Adrenal gland (tissue), 12 donors: ENCODE data around the gene SOX13. TPM values are rescaled to one million over a fixed set of nuclear protein-coding genes. Genes with fewer than 3 reads are reported as not detected.
A peak's percentile ranks its signal among the peaks of the same experiment; 100 is the strongest.
"Not testable (repeated sequence)": the region's sequence is repeated elsewhere in the genome, so short reads cannot be mapped to it uniquely, and the experiment has no call there.

ENCODE experiments used
- DNase-seq, 7 donors: peaks; one replicate each; pipeline ENCODE4 v3.0.0-alpha.2; 2019 to 2020
- H3K27ac ChIP-seq, 5 donors: fragments of 200-600 bp; sonication (generic) in 4 of 5; 1 replicate in 3 of 5; 2 replicates in 2 of 5; pipeline versions ENCODE4 v1.5.1 to v1.8.0; 2016 to 2020; ENCODE audit warnings: mild to moderate bottlenecking in 1 of 5
- H3K27me3 ChIP-seq: fragments of 200-600 bp; 2 replicates; pipeline ENCODE4 v1.8.0; 2021
- H3K36me3 ChIP-seq, 2 donors: fragments of 200-600 bp; replicated peaks in 1 of 2; 1 replicate in 1 of 2; 2 replicates in 1 of 2; pipeline versions ENCODE4 v1.5.1 to v1.8.0; 2018 to 2022
- H3K4me1 ChIP-seq, 2 donors: fragments of 200-600 bp; replicated peaks in 1 of 2; 1 replicate in 1 of 2; 2 replicates in 1 of 2; pipeline versions ENCODE4 v1.5.1 to v1.8.0; 2018 to 2021
- H3K4me3 ChIP-seq, 4 donors: fragments of 200-600 bp; sonication (generic) in 3 of 4; one replicate each; pipeline ENCODE4 v1.5.1; 2016 to 2018
- H3K9me3 ChIP-seq, 3 donors: fragments of 200-600 bp; sonication (generic) in 1 of 3; replicated peaks in 1 of 3; 1 replicate in 2 of 3; 2 replicates in 1 of 3; pipeline versions ENCODE4 v1.5.1 to v1.8.0; 2016 to 2021
- POLR2A ChIP-seq, 2 donors: fragments of 450-650 bp; IDR thresholded peaks; one replicate each; pipeline ENCODE4 v1.6.1; 2017; ENCODE audit warnings: antibody characterized with exemption in 2 of 2, mild to moderate bottlenecking in 2 of 2, moderate library complexity in 1 of 2
- WGBS, 4 donors: extraction: QIAGEN DNeasy Blood & Tissue Kit in 2 of 4; methylation state at CpG; one replicate each; pipeline versions ENCODE4 v1.1.5 to v1.1.7; 2013 to 2017; 5-methylcytosine and 5-hydroxymethylcytosine counted together
- intact Hi-C, 2 donors: fragments of 100-400 bp; cut with DNase I; formaldehyde crosslinking; loops; one replicate each; pipeline versions ENCODE4 v1.14.1 to v1.15.0; 2022 to 2023
- polyA plus RNA-seq, 3 donors: library from polyadenylated mRNA; stranded (reverse); fragments of 200-250 nt in 2 of 3; fragments of 350-450 nt in 1 of 3; fragmentation: Illumina TruSeq in 1 of 3; extraction: RNeasy Lipid Tissue Mini Kit (QIAGEN cat#74804) in 1 of 3; gene quantifications; one replicate each; pipeline ENCODE4 v1.2.3, GENCODE V29; 2013 to 2014
- total RNA-seq, 9 donors: library from RNA; depleted of rRNA in 4 of 9; stranded (reverse); fragments of >200 nt in 4 of 9; fragments of 120-200 nt in 1 of 9; fragmentation: NEBNext Ultra II Directional in 1 of 9; extraction: Animal tissue kit (Norgen Biotek cat#: 25700) in 1 of 9; gene quantifications; one replicate each; pipeline versions ENCODE4 v1.1.0 to v1.2.4, GENCODE V29; 2013 to 2023
- TF ChIP-seq, protein P1 (sequence below), 6 experiments: fragments of 450-650 bp in 4 of 6; fragments of 200-600 bp in 2 of 6; sonication (generic) in 1 of 6; IDR thresholded peaks; 1 replicate in 5 of 6; 2 replicates in 1 of 6; pipeline versions ENCODE4 v1.5.1 to v1.8.0; 2016 to 2021; ENCODE audit warnings: antibody characterized with exemption in 6 of 6, mild to moderate bottlenecking in 2 of 6, moderate library complexity in 1 of 6
- donor health status: healthy with polysubstance abuse.
- donor health status: Bipolar disorder and iron deficiency.
- donor health status: DM: yes; HTN: yes; CAD: no.
- donor health status: DM: no; HTN: no; CAD: no.
- donor health status: DM: no; HTN: no; CAD: no.
- donor health status: DM: yes; HTN: yes; CAD: no.

Gene SOX13
- total and polyA plus RNA-seq, 12 donors, result 4.2 to 44.5 (median 25.6) TPM

DNA sequence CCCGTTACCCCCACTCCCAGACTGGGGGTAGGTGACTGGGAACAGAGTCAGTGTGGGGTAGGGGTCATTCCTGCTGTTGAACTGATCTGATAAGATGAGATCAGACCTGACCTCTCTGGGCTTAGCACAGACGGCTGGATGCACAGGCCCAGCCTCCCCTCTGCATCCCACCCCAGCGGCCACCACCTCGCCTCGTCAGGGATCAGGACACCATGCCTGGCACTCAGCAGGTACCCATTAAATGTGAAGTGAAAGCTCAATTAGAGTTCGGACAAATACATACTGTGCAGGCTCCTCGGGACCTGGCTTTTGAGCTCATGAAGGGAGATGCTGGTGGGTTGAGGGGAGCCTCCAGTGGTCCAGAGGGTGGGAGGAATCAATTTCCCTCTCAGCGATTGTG lies 15.7 kb downstream of the SOX13 start:
- intact Hi-C loops, result no loop called here
- no peaks in the 10 kb centered on the region for H3K9me3 ChIP-seq
- peaks cover 26 to 71% of the 10 kb centered on the region in 2 donors for H3K4me1 ChIP-seq
- no peak for DNase-seq
- no peak overlapping the region for H3K4me3 ChIP-seq
- TF ChIP-seq, protein P1, sequence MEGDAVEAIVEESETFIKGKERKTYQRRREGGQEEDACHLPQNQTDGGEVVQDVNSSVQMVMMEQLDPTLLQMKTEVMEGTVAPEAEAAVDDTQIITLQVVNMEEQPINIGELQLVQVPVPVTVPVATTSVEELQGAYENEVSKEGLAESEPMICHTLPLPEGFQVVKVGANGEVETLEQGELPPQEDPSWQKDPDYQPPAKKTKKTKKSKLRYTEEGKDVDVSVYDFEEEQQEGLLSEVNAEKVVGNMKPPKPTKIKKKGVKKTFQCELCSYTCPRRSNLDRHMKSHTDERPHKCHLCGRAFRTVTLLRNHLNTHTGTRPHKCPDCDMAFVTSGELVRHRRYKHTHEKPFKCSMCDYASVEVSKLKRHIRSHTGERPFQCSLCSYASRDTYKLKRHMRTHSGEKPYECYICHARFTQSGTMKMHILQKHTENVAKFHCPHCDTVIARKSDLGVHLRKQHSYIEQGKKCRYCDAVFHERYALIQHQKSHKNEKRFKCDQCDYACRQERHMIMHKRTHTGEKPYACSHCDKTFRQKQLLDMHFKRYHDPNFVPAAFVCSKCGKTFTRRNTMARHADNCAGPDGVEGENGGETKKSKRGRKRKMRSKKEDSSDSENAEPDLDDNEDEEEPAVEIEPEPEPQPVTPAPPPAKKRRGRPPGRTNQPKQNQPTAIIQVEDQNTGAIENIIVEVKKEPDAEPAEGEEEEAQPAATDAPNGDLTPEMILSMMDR (IDR thresholded peaks at IDR 0.05), result no peak
- no peak for TF ChIP-seq POLR2A (IDR thresholded peaks at IDR 0.05)
- WGBS, 4 donors, result 60 to 78% (median 65%) methylated on average over 4 to 8 of the region's 8 CpGs
- H3K36me3 ChIP-seq, result no peaks in the 10 kb centered on the region
- H3K27ac ChIP-seq, result peak overlapping the region; percentile 20 to 91 (median 75)
- H3K27me3 ChIP-seq, result no peaks in the 10 kb centered on the region

DNA sequence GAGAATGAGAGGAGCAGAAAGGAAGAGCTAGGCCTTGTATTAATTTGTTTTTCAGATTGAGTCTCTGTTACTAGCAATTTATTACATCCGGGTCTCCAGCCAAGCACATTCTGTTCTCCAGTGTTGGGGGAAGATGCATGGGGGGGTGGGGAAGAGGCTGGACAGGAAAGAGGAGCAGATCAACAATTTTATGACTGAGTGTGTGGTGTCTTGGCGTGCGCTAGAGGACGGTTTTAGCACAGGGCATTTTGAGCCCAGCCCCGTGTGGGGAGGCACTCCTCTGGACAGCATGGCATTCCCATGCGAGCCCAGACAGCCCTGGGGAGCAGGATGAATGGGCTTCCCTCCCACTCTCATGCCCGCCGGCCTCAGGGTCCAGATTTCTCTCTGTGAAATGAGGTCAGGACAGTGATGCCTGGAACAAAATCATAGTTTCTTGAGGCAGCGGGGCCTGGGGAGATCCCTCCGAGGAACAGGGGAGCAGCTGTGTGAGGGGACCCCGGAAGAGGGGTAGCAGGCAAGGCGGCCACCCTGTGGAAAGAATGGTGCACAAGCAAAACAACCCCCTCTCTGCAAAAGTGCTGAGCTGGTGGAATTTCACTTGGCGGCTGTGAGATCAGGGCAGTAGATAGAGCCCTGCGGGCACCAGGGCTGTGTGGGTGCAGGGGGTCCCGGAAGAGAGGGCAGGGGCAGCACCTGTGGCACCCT lies 16.3 kb downstream of the SOX13 start:
- Histone ChIP-seq H3K4me3 (no peak overlapping the region), H3K27me3 (no peaks in the 10 kb centered on the region), H3K27ac (peak overlapping the region; percentile 20 to 91 (median 75)), H3K4me1 (peaks cover 26 to 71% of the 10 kb centered on the region in 2 donors), H3K36me3 (no peaks in the 10 kb centered on the region), H3K9me3 (no peaks in the 10 kb centered on the region)
- TF ChIP-seq POLR2A (IDR thresholded peaks at IDR 0.05), result no peak
- TF ChIP-seq, protein P1 (IDR thresholded peaks at IDR 0.05), result no peak
- intact Hi-C loops, result no loop called here
- peak in 6 of 7 donors; percentile 50 to 83 (median 62) for DNase-seq
- 53 to 77% (median 58%) methylated on average over 14 to 15 of the region's 15 CpGs for WGBS, 4 donors

DNA sequence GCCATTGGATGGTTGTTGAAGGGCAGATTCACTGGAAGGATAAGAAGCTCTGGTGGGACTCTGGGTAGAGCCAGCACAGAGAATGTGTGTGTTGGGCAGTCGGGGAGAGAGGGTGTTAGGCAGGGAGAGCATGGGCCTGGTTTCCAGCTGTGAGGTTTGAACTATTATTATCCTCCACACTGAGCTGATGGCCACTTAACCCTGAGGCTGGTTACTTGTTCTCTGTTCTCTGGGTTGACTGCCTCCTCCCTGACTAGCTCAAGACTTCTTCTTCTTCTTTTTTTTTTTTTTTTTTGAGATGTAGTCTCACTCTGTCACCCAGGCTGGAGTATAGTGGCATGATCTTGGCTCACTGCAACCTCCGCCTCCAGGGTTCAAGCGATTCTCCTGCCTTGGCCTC lies 17.2 kb downstream of the SOX13 start:
- H3K36me3 ChIP-seq, H3K9me3 ChIP-seq, H3K27me3 ChIP-seq, DNase-seq, intact Hi-C loops, H3K4me3 ChIP-seq: not testable (repeated sequence)
- Histone ChIP-seq H3K4me1 (peaks cover 26 to 75% of the 10 kb centered on the region in 2 donors), H3K27ac (peak overlapping the region in 3 of 5 donors; percentile 52 to 91 (median 72))
- WGBS, 4 donors, result 85 to 97% (median 91%) methylated on average over 3 of the region's 3 CpGs

DNA sequence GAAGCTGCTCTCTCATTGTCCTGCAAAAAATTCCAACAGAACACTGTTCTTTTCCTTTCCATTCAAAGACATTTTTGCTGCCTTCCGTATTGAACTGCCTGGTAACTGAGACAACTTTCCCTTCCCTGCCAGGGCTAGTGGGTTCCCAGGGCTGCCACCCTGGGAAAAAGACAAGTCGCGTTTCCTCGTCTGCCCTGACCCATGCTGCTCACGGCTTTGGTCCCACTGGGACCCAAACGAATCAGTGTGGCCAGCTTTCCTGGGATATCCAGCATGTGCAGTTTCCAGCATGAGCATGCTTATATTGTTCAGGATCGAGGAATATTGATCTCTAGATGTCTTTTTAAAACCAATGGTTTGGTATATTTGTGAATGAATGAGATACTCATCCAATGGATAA lies 18.2 kb downstream of the SOX13 start:
- WGBS, 4 donors, result 68 to 78% (median 73%) methylated on average over 7 of the region's 7 CpGs
- Histone ChIP-seq H3K36me3 (no peaks in the 10 kb centered on the region), H3K4me3 (no peak overlapping the region), H3K9me3 (no peaks in the 10 kb centered on the region), H3K27ac (peak overlapping the region in 1 of 5 donors; percentile 66), H3K27me3 (no peaks in the 10 kb centered on the region), H3K4me1 (peaks cover 26 to 71% of the 10 kb centered on the region in 2 donors)
- intact Hi-C loops, result no loop called here
- TF ChIP-seq, protein P1 (IDR thresholded peaks at IDR 0.05), result no peak
- no peak for TF ChIP-seq POLR2A (IDR thresholded peaks at IDR 0.05)
- DNase-seq, result no peak
